Stimulated activated CD4-positive, alpha-beta T cell treated with anti-CD3 and anti-CD28 coated beads, TNF-alpha, amount 100 ng/mL, for 24 hours (primary cell): ENCODE results near the gene SPDYE2.
"Not testable (repeated sequence)": the region's sequence is repeated elsewhere in the genome, so short reads cannot be mapped to it uniquely, and the experiment has no call there.

Source experiments
- DNase-seq, 3 experiments: peaks; one replicate each; pipeline ENCODE4 v3.0.0-alpha.2; 2020; ENCODE audit warnings: low read depth in 3 of 3

The SPDYE2 gene

GRCh38 chr7:102535062-102535615 lies 15.9 kb upstream of the SPDYE2 start:
- DNase-seq, result not testable (repeated sequence)

- DNase-seq, result not testable (repeated sequence)
These were observed 10.4 kb upstream of the SPDYE2 start for GRCh38 chr7:102540604-102541003.

- DNase-seq, result not testable (repeated sequence)
These were observed 8.9 kb upstream of the SPDYE2 start for GRCh38 chr7:102542083-102542482.

GRCh38 chr7:102542771-102543170 lies 8.3 kb upstream of the SPDYE2 start:
- not testable (repeated sequence) for DNase-seq

GRCh38 chr7:102543596-102543995 lies 7.4 kb upstream of the SPDYE2 start, which contains the start of gene UPK3BL2:
TSS of gene UPK3BL2 (minus strand) at chr7:102543696. CDS start at chr7:102543636, 60 bp downstream.
- DNase-seq, result not testable (repeated sequence)

GRCh38 chr7:102544372-102544771 lies 6.7 kb upstream of the SPDYE2 start:
- not testable (repeated sequence) for DNase-seq

GRCh38 chr7:102545288-102545687 lies 5.7 kb upstream of the SPDYE2 start:
- not testable (repeated sequence) for DNase-seq

GRCh38 chr7:102546353-102546752 lies 4.7 kb upstream of the SPDYE2 start:
- not testable (repeated sequence) for DNase-seq

- DNase-seq, result not testable (repeated sequence)
These were observed 17.6 kb downstream of the SPDYE2 start for GRCh38 chr7:102568620-102569019.

GRCh38 chr7:102572261-102573239 lies 21.5 kb downstream of the SPDYE2 start, which contains the start of gene POLR2J3:
TSS of gene POLR2J3 (minus strand) at chr7:102572583. CDS start at chr7:102572521, 62 bp downstream.
- peak; percentile 99 to 100 (median 100) for DNase-seq

- DNase-seq, result not testable (repeated sequence)
These were observed 23.6 kb downstream of the SPDYE2 start for GRCh38 chr7:102574607-102575006.

- DNase-seq, result not testable (repeated sequence)
These were observed 25.3 kb downstream of the SPDYE2 start for GRCh38 chr7:102576363-102576762.

GRCh38 chr7:102577315-102578240 lies 26.6 kb downstream of the SPDYE2 start:
- DNase-seq, result not testable (repeated sequence)

- DNase-seq, result not testable (repeated sequence)
These were observed 27.5 kb downstream of the SPDYE2 start for GRCh38 chr7:102578486-102578885.

- DNase-seq, result not testable (repeated sequence)
These were observed 30.7 kb downstream of the SPDYE2 start for GRCh38 chr7:102581722-102582121.

GRCh38 chr7:102583495-102583894 lies 32.5 kb downstream of the SPDYE2 start:
- DNase-seq, result not testable (repeated sequence)

GRCh38 chr7:102589857-102590256 lies 38.8 kb downstream of the SPDYE2 start:
- not testable (repeated sequence) for DNase-seq

GRCh38 chr7:102592477-102593019 lies 41.5 kb downstream of the SPDYE2 start:
- peak in 1 of 3 experiments; percentile 39 for DNase-seq

- not testable (repeated sequence) for DNase-seq
These were observed 42.8 kb downstream of the SPDYE2 start for GRCh38 chr7:102593637-102594334.

- DNase-seq, result not testable (repeated sequence)
These were observed 45.0 kb downstream of the SPDYE2 start for GRCh38 chr7:102596036-102596435.
